GM18873 (cell line): Measurements from ENCODE around the gene CAMK1D.
"Not testable (repeated sequence)": the region's sequence is repeated elsewhere in the genome, so short reads cannot be mapped to it uniquely, and the experiment has no call there.

Experiments
- ATAC-seq: cut with Tn5 transposase; IDR thresholded peaks from one replicate; pipeline ENCODE4 v1.9.1; 2021; ENCODE audit warnings: mild to moderate bottlenecking, moderate library complexity, moderate number of reproducible peaks; ENCODE audit not compliant: unreplicated experiment, low FRiP score

CAMK1D gene

GRCh38 chr10:12348870-12349628 is at the start of gene CAMK1D:
TSS of gene CAMK1D (plus strand) at chr10:12349547.
- ATAC-seq, result peak; percentile 25

- not testable (repeated sequence) for ATAC-seq
Observed at GRCh38 chr10:12301036-12301435, 48.3 kb upstream of the CAMK1D start.

DNA sequence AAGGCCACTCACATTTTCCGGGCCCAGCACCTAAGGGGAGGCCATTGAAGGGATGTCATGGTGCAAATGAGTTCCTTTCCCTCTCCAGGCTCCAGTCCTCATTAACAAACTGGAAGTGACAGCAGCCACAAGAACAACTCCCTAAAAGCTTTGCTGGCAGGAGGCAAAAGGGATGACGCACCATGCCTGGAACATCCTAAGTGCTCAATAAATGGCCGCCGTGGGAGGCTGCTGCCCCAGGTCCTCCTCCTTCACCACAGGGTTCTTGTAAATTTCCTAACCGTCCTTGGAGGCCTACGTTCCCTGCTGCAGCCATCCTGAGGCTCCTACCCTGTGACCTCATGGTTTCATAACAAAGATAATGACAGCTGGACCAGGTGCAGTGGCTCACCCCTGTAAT is 41.3 kb upstream of the CAMK1D start:
- ATAC-seq, result no peak

DNA sequence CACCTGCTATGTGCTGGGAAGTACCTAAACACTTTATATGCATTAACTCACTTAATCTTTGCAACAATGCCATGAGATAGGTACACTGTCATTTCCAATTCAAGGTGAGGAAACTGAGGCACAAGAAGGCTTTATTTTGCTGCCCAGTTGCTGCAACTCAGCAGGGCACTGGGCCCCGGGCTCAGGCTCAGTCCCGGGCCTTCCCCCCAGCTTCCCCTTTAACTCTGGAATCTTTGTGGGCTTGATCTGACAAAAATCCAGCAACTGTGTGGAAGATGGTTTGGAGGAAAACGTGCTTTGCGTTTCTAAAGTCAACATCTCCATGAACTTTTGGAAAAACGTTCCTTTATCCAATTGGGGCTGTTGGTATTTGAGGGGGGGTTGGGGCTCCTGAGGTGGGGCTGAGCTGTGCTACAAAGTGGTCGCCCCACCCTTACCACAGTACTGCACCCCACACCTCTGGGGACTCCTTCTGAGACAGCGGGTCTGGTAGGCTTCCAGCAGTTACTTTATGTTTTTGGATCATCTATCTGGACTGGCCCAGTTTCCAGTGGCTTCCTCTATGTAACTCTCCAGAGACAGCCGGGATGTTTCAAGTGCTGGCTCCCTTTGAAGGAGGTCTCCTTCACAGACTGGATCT is 40.5 kb upstream of the CAMK1D start:
- ATAC-seq, result no peak

DNA sequence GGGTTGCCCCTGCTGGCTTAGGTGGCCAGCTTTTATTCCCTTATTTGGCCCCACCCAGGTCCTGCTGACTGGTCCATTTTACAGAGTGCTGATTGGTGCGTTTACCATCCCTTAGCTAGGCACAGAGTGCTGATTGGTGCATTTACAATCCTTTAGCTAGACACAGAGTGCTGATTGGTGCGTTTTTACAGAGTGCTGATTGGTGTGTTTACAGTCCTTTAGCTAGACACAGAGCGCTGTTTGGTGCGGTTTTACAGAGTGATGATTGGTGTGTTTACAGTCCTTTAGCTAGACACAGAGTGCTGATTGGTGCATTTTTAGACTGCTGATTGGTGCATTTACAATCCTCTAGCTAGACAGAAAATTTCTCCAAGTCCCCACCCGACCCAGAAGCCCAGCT is 39.6 kb upstream of the CAMK1D start:
- ATAC-seq, result not testable (repeated sequence)

- no peak for ATAC-seq
Observed at GRCh38 chr10:12314836-12315235, 34.5 kb upstream of the CAMK1D start.

- no peak for ATAC-seq
Observed at GRCh38 chr10:12319076-12319475, 30.3 kb upstream of the CAMK1D start.

DNA sequence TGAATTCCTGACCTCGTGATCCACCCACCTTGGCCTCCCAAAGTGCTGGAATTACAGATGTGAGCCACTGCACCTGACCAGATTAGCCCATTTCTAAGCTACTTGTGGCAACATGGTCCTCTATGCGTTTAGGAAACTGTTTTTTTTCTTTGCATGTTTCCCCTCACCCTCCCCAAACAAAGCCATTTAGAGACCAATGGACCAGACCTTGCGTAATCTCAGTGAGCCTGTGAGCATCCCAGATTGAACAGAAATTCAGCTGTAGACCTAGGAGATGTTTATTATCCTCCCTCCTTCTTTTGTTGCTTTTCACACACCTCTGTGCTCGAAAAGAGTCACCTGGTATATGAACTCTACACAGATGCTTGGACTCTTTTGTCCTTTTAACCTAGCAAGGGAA is 28.5 kb upstream of the CAMK1D start:
- no peak for ATAC-seq

DNA sequence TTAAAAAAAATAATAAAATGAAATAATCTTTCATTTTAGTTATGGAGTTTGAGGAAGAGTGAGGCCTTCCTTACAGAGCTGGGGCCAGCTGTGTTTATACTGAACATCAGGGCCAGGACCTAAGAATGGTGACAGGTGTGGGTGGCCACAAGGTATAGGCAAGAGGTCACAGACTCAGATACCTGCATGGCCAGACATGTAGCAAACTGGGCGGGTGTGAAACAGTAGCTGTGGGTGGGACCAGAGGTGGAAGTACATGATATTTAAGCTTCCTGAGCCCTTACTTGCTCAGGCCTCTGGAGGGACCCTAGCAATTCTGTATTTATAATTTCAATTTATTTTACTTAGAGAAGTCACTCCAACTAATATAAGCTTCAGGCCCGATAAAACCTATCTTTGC is 27.7 kb upstream of the CAMK1D start:
- ATAC-seq, result no peak

DNA sequence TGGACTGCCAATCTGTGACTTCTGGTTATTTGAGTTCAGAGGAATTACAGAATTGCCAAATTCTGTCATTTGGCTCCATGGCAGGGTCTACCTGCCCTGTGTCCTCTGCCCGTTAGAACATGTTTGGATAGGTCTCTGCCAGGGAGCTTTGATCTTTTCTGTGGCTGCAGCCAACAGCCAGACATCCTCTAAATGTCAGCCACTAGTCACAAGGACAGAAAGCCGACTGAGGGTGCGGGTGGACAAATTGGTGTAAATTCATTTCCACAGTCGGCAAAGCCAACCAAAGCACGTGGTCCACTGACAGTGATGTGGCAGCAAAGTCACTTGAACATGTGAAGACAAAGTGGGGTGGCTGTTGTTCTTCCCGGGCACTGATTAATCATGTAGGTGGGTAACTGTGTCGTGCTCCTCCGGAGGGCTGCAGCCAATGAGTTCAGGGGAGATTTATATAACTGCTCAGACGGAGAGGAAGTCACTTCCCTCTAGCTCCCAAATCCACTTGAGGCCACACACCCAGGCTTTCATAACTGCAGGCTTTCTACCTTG is 26.7 kb upstream of the CAMK1D start:
- ATAC-seq, result no peak

GRCh38 chr10:12324530-12324929 is 24.8 kb upstream of the CAMK1D start:
- ATAC-seq, result no peak

DNA sequence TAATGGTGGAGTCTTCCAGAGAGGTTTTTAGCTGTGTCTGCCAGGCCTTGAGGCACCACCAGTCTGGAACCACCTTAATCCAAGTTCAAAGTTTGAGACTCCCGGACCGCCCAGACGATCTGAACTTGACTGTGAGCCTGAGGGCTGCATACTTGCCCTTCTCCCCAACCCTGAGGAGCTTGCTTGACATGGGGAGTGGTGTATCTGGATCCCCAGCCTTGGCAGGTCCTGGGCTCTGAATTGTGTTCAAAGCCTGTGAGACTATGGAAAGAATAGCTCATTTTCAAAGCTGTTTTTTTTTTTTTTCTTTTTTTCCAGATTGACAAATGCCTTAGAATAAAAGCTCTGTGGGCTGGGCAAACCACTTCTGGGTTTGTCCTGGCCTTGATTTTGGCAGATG is 22.3 kb upstream of the CAMK1D start:
- no peak for ATAC-seq

DNA sequence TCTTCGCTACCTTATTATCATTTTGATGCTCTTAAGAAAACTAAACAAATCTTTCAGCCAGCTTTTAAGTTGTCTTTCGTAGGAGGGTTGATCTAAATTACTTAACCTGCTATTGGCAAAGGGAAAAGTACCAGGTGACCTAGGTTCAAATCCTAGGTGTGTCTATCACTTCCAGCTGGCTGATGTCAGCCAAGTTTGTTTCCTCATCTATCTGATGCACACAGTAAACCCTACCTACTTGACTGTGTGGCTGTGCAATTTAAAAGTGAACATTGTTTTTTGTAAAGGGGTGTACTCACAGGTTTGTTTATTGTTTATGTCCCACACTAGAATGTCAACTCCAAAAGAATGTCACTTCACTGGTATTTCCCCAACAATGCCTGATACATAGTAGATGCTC is 21.9 kb upstream of the CAMK1D start:
- no peak for ATAC-seq

- ATAC-seq, result not testable (repeated sequence)
Observed at GRCh38 chr10:12328312-12328711, 21.0 kb upstream of the CAMK1D start.

DNA sequence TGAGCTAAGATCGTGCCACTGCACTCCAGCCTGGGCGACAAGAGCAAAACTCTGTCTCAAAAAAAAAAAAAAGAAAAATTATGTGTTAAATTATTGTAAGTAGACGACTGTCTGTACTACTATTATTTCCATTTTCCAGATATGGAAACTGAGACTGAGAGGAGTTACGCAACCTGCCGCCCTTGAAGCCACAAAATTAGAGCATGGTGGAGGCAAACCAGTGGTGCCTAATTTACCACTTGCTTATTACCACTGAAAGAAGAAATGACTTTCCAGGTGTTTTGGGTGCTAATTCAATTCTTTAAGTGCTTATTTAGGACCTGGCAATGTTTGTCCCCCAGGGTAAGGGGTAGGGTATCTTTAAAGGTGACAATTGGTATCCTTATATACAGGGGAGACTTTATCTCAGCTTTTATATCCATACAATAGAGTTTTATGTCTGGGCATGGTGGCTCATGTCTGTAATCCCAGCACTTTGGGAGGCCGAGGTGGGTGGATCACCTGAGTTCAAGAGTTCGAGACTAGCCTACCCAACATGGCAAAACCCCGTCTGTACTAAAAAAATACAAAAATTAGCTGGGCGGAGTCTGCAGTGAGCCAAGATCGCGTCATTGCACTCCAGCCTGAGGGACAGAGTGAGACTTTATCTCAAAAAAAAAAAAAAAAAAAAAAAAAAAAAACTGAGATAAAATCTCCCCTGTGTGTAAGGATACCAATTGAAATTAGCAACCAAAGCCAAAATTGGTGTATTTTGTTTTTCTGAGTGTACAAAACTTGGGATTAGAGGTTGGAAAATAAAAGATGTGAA is 16.6 kb upstream of the CAMK1D start:
- no peak for ATAC-seq

GRCh38 chr10:12333380-12334185 is 15.8 kb upstream of the CAMK1D start:
- peak; percentile 79 for ATAC-seq

DNA sequence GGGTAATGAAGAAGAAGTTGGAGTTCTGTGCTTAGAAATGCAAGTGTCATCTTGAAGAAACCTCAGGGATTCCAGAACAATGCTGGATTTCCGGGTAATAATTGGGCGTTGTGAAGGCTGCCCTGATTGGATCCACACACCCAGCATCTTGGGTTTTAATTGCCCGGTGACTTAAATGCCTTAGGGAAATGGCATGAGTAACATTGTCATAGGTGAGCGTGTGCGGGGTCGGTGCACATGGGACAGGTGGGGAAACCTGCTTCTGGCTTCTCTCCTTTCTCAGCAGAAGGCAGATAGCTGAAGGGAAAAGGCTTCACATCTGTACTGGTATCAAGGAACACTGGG is 15.2 kb upstream of the CAMK1D start:
- no peak for ATAC-seq

DNA sequence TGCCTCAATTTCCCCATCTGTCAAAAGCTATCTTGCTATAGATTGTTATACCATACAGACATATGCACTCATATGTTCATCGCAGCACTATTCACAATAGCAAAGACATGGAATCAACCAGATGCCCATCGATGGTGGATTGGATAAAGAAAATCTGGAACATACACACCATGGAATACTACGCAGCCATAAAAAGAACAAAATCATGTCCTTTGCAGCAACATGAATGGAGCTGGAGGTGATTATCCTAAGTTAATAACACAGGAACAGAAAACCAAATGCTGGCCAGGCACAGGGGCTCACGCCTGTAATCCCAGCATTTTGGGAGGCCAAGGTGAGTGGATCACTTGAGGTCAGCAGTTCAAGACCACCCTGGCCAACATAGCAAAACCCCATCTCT is 14.2 kb upstream of the CAMK1D start:
- not testable (repeated sequence) for ATAC-seq

GRCh38 chr10:12337453-12338372 is 11.6 kb upstream of the CAMK1D start:
- no peak for ATAC-seq
